Type B pancreatic cell (in vitro differentiated cells): ENCODE data around the gene SIX4. TPM values are rescaled to one million over a fixed set of nuclear protein-coding genes. Genes with fewer than 3 reads are reported as not detected.

ENCODE experiments used
- DNase-seq: peaks from one replicate; pipeline ENCODE4 v3.0.0; 2021; ENCODE audit warnings: mixed read lengths; ENCODE audit not compliant: unreplicated experiment; ENCODE audit errors: extremely low spot score
- H3K27ac Mint-ChIP-seq: 2 replicates; pipeline ENCODE4 v1.8.0; 2021; ENCODE audit warnings: mild to moderate bottlenecking, mixed read lengths
- H3K27me3 Mint-ChIP-seq: 2 replicates; pipeline ENCODE4 v1.8.0; 2021; ENCODE audit warnings: mixed read lengths
- H3K36me3 Mint-ChIP-seq: 2 replicates; pipeline ENCODE4 v1.8.0; 2021; ENCODE audit warnings: mixed read lengths
- H3K4me1 Mint-ChIP-seq: one replicate; pipeline ENCODE4 v1.8.0; 2021; ENCODE audit warnings: mixed read lengths; ENCODE audit not compliant: unreplicated experiment
- H3K4me3 Mint-ChIP-seq: 2 replicates; pipeline ENCODE4 v1.8.0; 2021; ENCODE audit warnings: mild to moderate bottlenecking, mixed read lengths
- H3K9me3 Mint-ChIP-seq: 2 replicates; pipeline ENCODE4 v1.8.0; 2021; ENCODE audit warnings: mixed read lengths
- long read RNA-seq: library from polyadenylated mRNA; unstranded; transcript quantifications from one replicate; pipeline ENCODE4 v2.0.0, GENCODE V29; 2020
- total RNA-seq: library from RNA; stranded (reverse); gene quantifications from 2 replicates; pipeline ENCODE4 v1.2.1, GENCODE V29; 2021; ENCODE audit warnings: low replicate concordance
- TF ChIP-seq, protein P1 (sequence below): fragments of 200-600 bp; sonication (generic); conservative IDR thresholded peaks from 2 replicates; pipeline ENCODE4 v1.5.0; 2021; ENCODE audit warnings: antibody characterized with exemption, mild to moderate bottlenecking

The SIX4 gene
- total RNA-seq: 18.2 and 26.0 TPM in 2 replicates
- long read RNA-seq, partial matches to known transcripts: 0 of 2 reads
- long read RNA-seq, other reads (novel, unspliced or antisense): 2 of 2 reads

DNA sequence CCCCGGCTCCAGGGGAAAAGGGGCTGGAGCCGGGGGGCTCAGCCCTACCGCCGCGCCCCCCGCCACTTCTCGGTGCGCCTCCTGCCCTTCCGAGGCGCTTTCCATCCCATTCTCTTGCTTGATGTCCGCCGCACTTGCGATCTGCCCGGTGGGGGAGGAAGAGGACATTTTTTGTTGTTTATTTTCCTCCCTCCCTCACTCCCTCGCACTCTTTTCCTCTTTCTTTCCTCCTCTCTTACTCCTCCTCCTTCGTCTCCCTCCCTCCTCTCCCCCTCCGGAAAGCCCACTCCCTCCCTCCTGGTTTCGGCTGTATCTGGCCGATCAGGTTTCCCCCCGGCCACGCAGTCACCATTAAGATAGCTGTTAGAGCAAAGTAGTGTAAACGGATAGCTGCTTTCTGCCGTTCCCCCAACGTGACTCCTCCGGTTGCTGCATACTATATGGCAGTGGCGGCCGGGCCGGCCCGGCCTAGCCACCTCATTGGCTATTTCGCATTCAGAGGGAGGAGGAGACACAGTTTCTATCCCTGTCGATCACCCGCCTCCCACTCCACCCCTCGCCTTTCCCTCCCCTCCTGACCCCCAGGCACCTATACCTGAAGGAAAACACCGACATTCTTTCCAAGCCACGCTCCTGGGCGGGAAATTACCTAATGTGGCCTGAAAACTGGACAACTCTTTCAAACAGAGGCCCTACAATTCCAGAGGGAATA, at the start of gene SIX4:
Gene SIX4, minus strand, starts transcription at position 445 of the 712 bp plus-strand sequence. Its CDS starts 277 bp downstream, at position 168.
- H3K36me3 Mint-ChIP-seq: peaks cover 3% of the 10 kb centered on the region
- peaks cover 23% of the 10 kb centered on the region for H3K4me1 Mint-ChIP-seq
- peak within 1 kb of the TSS; percentile 98 for H3K27ac Mint-ChIP-seq
- H3K4me3 Mint-ChIP-seq: peak within 1 kb of the TSS; percentile 100
- H3K9me3 Mint-ChIP-seq: no peaks in the 10 kb centered on the region
- TF ChIP-seq, protein P1, sequence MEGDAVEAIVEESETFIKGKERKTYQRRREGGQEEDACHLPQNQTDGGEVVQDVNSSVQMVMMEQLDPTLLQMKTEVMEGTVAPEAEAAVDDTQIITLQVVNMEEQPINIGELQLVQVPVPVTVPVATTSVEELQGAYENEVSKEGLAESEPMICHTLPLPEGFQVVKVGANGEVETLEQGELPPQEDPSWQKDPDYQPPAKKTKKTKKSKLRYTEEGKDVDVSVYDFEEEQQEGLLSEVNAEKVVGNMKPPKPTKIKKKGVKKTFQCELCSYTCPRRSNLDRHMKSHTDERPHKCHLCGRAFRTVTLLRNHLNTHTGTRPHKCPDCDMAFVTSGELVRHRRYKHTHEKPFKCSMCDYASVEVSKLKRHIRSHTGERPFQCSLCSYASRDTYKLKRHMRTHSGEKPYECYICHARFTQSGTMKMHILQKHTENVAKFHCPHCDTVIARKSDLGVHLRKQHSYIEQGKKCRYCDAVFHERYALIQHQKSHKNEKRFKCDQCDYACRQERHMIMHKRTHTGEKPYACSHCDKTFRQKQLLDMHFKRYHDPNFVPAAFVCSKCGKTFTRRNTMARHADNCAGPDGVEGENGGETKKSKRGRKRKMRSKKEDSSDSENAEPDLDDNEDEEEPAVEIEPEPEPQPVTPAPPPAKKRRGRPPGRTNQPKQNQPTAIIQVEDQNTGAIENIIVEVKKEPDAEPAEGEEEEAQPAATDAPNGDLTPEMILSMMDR: no peak
- peak; percentile 78 for DNase-seq
- peaks cover 3% of the 10 kb centered on the region for H3K27me3 Mint-ChIP-seq

DNA sequence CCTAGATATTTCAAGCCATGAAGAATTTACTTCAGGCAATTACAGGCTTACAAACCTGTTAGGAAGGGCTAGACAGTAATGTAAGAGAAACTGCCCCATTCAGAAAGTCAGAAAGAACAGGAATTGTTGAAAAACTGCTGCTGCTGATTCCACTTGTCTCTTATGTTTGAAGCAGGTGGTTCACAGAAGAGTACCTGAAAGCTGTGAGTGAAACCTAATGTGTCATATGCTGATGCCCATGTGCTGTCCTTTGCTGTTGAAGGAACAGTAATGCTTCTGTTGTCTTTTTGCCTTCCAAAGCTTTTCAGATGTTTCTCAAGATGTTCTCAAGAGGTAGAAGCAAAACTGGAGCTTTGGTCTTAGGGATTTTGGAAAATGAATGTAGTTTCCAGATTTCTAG, 49.4 kb upstream of the SIX4 start:
- Mint-ChIP-seq H3K9me3 (no peaks in the 10 kb centered on the region), H3K36me3 (no peaks in the 10 kb centered on the region), H3K4me1 (peaks cover 4% of the 10 kb centered on the region), H3K27me3 (no peaks in the 10 kb centered on the region), H3K4me3 (no peak overlapping the region), H3K27ac (no peak overlapping the region)
- no peak for DNase-seq
- TF ChIP-seq, protein P1: no peak

DNA sequence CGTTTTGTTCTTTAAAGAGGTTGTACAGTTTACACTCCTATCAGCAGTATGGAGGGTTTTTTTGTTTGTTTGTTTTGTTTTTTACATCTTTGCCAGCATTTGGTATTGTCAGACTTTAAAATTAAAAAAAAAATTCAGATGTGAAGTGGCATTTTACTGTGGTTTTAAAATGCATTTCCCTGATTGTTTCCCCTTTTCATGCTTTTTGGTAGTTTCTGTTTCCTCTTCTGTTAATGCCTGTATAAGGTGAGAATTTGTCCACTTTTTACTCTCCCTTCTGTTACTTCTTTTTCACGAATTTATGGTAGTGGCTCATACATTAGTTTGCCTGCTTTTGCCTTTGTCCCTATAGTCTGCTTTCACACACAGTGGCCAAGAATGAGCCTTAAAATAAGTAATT, 47.0 kb upstream of the SIX4 start:
- Mint-ChIP-seq H3K27me3 (no peaks in the 10 kb centered on the region), H3K4me3 (no peak overlapping the region), H3K4me1 (peaks cover 8% of the 10 kb centered on the region), H3K36me3 (peaks cover 4% of the 10 kb centered on the region), H3K9me3 (no peaks in the 10 kb centered on the region), H3K27ac (no peak overlapping the region)
- TF ChIP-seq, protein P1: no peak
- DNase-seq: no peak

DNA sequence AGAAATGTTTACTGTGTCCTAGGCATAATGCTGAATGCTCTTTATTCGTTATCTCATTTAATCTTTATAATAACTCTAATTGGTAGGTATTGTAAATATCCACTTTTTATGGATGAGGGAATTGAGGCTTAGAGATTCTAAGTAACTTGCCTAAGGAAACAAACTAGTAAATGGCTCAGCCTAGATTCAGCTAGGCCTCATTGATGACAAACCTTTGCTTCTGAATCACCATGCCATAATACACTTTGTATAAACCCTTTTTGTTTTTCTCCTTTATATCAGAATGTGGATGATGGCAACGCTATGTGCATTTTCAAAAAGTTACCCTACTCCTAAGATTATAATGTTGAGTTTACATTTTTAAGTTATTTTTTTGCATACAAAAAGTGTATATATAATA, 44.5 kb upstream of the SIX4 start:
- TF ChIP-seq, protein P1: no peak
- peaks cover 10% of the 10 kb centered on the region for H3K4me1 Mint-ChIP-seq
- no peaks in the 10 kb centered on the region for H3K9me3 Mint-ChIP-seq
- H3K27ac Mint-ChIP-seq: no peak overlapping the region
- no peak for DNase-seq
- peaks cover 7% of the 10 kb centered on the region for H3K36me3 Mint-ChIP-seq
- H3K4me3 Mint-ChIP-seq: no peak overlapping the region
- no peaks in the 10 kb centered on the region for H3K27me3 Mint-ChIP-seq

- TF ChIP-seq, protein P1: no peak
- peaks cover 7% of the 10 kb centered on the region for H3K36me3 Mint-ChIP-seq
- H3K4me3 Mint-ChIP-seq: no peak overlapping the region
- DNase-seq: no peak
- no peaks in the 10 kb centered on the region for H3K9me3 Mint-ChIP-seq
- no peaks in the 10 kb centered on the region for H3K27me3 Mint-ChIP-seq
- H3K27ac Mint-ChIP-seq: no peak overlapping the region
- peaks cover 53% of the 10 kb centered on the region for H3K4me1 Mint-ChIP-seq
Measured at GRCh38 chr14:60760644-60761364, 36.7 kb upstream of the SIX4 start.
